SKM-1 (cell line): Measurements from ENCODE around the gene XPO5.
"Not testable (repeated sequence)": the region's sequence is repeated elsewhere in the genome, so short reads cannot be mapped to it uniquely, and the experiment has no call there.

Experiments
- DNase-seq: peaks from one replicate; lab custom pipeline; 2025; ENCODE audit not compliant: unreplicated experiment; lab: John Stamatoyannopoulos, UW

The XPO5 gene

DNA sequence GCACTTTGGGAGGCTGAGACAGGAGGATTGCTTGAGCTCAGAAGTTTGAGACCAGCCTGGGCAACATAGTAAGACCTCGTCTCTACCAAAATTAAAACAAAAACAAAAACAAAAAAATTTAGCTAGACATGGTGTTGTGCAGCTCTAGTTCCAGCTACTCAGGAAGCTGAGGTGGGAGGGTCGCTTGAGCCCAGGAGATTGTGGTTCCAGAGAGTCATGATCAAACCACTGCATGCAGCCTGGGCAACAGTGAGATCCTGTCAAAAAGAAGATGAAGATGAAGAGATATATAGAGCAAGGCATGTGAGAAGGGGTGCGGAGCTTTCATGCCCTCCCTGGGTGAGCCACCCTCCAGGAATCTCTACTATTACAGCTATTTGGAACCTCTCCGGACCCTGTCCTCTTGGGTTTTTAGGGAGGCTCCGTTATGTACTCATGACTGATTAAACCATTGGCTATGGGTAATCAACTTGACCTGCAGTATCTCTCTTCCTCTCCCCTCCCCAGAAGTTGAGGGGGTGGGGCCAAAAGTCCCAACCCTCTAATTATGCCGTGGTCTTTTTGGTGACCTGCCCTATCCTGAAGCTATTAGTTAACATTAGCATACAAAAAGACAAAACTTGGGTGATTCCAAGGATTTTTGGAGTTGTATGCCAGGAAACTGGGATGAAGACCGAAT lies 9.2 kb upstream of the XPO5 start:
- DNase-seq, result no peak

DNA sequence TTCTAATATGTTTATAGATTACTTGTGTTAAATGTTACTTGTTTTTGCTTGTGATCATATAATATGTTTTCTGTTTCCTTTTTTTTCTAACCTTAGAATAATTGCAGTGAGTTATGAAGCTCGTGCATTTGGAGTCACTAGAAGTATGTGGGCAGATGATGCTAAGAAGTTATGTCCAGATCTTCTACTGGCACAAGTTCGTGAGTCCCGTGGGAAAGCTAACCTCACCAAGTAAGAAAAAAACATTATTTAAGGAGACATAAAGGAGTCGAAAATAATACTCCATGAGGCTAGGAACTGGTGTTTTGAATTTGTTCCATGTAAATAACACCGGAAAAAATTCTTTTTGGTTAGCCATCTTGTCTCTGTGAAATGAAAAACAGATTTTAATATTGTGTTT lies 7.1 kb upstream of the XPO5 start:
- no peak for DNase-seq

DNA sequence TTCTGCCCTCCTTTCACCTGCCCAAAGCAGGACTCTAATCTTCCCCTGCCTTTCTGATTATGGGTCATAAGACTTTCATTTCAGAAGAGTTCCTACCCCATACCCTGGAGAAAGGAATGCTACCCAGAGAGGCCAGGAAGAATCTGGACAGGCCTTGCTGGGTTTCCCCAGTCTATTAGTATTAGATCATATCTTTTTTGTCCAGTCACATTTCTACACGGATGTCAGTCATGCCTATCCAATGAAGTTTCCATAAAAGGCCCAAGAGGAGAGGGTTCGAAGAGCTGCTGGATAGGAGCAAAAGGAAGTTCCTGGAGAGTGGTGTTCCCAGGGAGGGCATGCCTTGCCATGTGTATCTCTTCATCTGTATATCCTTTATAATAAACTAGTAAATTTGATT lies 3.3 kb upstream of the XPO5 start:
- DNase-seq, result no peak

DNA sequence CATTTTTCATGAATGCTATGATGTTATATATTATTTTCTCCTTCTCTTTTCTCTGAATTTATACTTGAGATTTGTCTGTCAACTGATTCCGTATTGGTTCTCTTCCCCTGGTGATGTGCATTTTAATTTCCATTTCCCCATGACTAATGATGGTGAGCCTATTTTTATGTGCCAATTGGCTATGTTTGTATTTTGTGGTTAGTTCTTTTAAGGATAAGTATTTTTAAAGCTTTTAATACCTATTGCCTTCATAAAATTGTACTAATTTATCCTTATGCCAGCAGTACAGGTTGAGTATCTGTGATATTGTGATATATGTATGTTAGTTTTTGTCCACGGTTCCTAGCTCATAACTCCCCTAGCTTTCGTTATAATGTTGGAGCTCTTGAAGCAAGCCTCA lies 2.9 kb upstream of the XPO5 start:
- DNase-seq, result no peak

DNA sequence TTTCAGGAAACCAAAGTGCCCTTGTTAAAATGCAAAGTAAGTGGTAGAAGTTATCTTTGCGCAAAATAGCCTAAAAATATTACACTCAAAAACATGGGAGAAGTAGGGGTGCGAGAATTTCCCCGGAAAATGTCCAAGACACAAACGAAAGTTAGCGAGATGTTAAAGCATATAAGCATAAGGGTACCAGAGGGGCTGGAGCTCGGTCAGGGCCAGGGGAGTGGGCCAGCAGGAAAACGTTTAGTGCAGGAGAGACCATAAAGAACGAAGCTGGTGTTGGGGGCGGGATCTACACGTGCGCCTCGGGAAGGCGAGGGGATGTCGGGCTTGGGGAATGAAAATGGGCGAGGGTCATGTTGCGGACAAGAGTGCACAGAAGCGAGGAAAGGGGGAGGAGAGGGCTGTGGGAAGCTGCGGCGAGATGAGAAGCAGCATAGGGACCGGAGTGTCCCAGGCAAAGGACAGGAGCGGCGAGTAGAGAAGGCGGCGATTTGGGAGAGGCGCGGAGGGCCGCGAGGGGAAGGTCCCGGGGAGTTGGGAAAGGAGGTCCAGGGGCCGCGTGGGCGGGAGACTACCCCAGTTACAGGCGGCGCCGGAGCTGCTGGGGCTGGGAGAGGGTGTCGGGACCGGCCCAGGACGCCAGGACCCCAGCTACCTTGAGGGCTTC lies 600 bp downstream of the XPO5 start:
- DNase-seq, result no peak

DNA sequence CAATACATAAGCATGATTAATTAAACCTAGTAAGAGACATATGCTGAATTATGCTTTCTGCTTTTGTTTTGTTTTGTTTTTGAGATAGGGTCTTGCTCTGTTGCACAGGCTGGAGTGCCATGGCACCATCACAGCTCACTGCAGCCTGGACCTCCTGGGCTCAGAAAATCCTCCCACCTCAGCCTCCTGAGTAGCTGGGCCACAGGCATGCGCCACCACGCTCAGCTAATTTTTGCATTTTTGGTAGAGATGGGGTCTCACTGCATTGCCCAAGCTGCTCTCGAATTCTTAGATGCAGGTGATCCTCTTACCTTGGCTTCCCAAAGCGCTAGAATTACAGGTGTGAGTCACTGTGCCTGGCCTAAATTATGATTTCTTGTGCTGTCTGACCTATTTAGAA lies 3.8 kb downstream of the XPO5 start:
- no peak for DNase-seq

DNA sequence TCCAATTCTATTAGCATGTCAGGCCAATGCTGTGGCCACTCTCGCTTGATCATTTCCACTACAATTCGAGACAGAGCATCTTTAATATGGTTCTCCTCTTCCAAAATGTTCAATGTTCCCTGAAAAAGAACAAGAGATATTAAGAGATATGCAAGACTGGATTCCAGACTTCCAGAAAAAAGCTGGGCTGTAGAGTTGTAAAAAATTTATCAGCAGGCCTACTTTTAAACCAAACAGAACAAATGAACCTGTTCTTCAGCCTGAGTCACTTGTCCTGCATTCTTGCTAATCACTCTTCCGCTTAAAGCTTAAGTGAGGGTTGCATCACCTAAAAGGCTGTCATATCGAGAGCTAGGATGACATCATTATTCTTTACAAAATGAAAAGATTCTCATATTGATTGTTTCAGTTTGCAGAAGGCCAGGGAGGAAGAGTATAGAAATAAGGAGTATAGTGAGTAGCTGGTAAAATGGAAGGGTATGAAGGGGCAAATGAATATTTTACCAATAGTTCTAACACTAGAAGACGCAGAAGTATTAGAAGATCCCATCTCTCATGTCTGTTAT lies 4.9 kb downstream of the XPO5 start:
- no peak for DNase-seq

DNA sequence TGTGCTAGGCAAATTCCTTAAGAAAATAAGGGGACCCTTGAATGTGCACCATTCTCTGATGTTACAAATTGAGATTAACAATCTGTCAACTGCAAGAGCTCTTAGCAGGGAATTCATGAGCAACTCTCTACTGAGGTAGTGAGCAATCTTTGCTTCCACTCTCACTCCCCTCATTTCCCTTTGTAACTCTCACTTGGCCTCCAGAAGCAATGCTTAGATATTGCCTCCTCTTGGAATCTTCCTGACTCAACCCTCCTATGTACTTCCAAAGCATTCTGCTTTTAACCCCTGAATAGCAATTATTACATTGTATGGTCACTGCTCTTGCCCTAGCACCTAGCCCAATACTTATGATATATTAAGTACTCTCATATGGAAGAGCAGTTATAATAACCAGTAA lies 16.5 kb downstream of the XPO5 start:
- no peak for DNase-seq

DNA sequence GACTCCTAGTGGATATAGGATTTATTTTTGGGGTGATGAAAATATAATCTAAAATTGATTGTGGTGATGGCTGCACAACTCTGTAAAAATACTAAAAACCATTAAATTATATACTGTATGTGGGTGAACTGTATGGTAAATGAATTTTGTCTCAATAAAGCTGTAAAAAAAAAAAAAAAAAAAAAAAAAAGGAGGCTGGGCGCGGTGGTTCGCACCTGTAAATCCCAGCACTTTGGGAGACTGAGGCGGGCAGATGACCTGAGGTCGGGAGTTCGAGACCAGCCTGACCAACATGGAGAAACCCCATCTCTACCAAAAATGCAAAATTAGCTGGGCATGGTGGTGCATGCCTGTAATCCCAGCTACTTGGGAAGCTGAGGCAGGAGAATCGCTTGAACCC lies 18.2 kb downstream of the XPO5 start:
- DNase-seq, result not testable (repeated sequence)

DNA sequence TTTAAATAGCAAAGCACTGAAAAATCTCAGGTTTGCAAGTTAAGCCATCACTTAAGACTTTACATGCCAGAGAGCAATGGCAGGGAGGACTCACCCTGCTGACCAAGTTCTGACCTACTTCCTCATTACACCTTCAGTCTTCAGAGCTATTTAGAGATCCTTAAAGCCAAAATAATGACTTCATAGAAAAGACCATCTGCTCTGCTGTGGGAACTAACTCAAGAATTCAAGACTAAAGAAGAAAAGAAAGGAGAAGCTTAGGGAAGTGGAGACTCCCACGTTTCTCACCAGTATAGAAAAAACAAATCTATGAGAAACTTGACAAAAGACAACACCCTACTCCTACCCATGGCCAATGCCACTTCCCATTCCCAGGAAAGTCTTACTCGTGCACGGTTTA lies 28.6 kb downstream of the XPO5 start:
- DNase-seq, result no peak

DNA sequence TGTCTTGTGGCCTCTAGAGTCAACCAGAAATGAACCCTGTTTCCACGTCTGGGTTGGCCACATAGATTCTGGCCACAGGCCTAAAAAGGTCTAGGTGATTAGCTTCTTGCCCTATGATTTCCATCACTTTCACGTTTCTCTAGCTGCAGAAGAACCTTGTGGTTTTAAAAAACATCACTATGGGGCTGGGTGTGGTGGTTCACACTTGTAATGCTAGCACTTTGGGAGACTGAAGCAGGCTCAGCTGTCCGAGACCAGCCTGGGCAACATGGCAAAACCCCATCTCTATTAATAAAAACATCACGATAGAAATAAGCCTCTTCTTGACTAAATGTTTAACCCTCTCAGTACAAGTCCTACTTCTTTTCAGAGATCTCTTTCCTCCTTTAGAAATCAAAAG lies 31.4 kb downstream of the XPO5 start:
- no peak for DNase-seq

DNA sequence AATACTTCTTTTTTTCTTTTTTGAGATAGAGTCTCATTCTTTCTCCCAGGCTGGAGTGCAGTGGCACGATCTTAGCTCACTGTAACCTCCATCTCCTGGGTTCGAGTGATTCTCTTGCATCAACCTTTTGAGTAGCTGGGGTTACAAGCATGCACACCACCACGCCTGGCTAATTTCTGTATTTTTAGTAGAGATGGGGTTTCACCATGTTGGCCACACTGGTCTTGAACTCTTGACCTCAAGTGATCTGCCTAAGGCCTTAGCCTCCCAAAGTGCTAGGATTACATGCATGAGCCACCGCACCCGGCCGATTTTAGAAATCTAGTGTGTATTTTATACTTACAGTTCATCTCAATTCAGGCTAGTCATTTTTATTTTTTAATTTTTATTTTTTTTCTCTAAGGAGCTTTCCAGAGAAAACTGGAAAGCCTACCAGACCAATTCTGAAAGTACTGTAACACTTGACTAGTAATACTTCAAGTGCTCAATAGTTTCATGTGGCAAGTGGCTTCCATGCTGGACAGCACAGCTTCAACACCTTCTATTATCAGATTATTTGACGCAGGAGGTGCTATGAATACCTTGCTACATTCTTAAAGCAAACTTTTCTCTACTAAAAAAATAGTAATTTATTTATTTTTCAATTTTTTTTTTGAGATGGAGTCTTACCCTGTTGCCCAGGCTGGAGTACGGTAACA lies 33.9 kb downstream of the XPO5 start:
- no peak for DNase-seq

DNA sequence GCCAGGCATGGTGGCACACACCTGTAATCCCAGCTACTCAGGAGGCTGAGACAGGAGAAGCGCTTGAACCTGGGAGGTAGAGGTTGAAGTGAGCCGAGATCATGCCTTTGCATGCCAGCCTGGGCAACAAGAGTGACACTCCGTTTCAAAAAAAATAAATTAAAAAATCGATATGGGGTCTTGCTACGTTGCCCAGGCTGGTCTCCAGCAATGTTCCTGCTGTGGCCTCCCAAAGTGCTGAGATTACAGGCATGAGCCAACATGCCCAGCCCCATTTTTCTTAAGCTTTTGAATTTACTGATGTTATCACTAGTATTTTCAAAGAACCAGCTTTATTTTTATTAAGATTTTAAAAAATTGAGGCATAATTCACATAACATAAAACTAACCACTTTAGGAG lies 35.3 kb downstream of the XPO5 start:
- no peak for DNase-seq

DNA sequence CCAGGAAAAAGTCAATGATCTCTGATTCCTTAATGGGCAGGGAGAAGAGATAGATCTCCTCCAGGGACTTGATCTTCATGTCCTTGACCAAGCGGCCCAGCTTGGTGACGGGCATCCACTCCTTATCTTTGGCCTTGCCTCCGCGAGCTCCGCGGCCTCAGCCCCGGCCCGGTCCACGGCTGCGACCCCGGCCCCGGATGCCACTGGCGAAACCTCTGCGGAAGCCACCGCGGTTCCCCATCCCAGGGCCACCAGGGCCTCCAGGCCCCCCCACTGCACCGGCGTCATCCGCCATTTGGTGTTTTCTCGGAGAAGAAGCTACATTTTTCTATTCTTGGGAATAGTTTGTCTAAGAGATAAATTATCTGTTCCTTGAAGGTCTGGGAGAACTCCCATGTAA lies 36.4 kb downstream of the XPO5 start:
- DNase-seq, result not testable (repeated sequence)

DNA sequence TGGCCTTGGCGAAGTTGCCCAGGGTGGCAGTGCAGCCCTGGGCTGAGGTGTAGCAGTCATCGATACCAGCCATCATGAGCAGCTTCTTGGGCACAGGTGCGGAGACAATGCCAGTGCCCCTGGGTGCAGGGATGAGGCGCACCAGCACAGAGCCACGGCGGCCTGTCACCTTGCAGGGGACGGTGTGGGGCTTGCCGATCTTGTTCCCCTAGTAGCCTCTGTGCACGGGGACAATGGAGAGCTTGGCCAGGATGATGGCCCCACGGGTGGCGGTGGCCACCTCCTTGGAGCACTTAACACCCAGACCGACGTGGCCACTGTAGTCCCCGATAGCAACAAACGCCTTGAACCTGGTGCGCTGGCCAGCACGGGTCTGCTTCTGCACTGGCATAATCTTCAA lies 36.9 kb downstream of the XPO5 start:
- not testable (repeated sequence) for DNase-seq

DNA sequence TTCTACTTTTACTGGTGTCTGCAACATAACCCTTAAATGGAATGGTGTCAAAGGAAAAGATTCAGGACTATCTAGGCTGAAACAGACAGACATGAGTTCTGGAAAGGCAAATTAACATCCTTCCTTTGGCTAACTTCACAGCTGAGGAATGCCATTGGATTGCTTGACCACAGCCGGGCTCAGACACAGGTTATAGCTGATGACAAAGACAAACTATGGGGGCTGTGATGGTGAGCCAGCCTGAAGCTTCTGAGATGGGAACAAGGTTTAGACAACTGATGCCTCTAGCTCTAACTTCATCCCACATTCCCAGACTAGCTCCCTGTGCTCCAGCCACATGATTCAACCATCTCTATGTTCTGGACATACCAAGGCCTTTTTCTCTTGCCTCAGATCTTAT lies 43.6 kb downstream of the XPO5 start:
- no peak for DNase-seq

DNA sequence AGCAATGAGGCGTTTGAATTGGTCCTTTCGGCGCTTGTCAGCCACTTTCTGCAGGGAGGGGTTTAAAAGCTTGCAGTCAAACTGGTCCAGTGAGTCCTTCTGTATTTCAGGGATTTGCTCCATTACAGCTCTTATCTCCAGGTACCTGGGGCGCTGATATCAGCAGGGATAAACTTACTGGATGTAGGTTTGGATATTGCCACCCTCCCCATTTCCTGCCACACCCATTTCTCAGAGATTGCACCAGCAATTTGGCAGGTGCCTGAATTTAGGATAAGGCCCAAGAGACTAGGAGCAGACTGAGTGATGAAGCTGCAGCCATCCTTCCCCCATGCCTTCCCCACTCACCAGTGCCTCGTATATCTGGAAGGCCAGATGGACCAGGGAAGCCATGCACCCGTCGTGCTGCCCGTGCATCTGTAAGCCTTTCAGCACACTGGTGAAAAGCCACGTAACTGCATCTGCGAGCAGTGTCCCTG lies 51.3 kb downstream of the XPO5 start:
- no peak for DNase-seq

DNA sequence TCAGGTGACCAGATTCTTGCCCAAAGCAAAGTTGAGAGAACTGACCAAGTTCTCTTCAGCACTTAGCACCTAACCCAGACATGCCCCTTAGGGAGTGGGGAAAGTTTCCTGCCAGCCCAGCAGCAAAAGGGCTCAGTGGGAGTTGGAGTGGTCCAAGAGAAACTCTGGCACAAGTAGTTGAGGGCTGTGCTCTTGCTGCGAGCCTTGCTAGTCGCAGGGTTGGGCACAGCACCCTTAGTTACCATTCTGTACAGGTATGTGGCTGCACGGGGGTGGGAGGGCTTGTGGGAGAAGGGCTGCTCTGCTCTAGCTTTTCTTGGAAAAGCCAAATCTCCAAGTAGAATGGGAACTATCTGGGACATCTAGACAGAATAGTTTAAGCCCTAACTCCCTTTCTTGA lies 52.6 kb downstream of the XPO5 start:
- no peak for DNase-seq

DNA sequence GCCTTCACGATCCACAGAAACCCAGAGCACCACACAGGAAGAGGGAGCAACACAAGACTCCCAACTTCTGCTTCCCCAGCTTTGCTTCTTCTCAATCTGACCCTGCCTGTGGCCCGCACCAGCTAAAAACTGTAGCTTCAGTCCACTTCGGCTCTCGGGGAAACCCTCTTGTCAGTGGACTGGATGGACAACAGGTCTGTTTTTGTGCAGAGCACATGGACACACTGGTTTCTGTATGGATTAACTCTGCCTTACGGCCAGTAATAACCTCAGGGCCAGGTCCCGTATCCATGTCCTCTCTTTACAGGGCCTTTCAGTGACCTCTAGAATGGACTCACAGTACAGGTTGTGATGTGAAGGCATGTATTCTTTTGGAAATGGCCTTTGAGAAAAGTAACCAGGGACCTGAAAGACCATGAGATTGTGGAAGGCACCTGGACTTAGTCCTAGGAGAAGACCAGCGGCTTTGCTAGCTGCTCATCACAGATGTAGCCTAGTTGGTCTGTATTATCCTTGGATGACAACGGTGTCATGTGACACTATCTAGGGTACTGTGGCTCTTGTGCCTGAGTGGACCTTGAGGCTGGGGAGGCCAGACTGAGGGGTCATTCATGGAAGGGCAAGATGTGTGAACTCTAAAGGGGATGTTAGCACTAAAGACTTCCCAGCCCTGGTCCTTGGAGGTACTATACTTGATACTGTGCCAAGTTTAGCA lies 53.1 kb downstream of the XPO5 start:
- no peak for DNase-seq

DNA sequence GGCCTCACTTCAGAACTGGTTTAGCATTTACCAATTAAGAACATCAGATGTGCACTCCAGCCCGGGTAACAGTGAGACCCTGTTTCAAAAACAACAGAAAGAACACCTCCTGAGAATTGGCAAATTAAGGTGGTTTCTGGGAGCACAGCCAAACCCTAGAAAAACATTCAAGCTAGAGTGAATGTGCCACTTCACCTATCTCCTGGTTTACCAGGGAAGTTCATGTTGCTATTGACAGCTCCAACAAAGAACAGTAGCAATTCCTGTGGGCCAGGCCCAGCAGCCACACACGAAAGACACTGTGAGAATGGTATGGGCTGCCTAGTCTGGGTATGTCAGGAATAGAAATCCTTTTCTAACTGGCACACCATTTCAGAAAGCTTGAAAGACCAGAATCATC lies 54.0 kb downstream of the XPO5 start:
- no peak for DNase-seq

DNA sequence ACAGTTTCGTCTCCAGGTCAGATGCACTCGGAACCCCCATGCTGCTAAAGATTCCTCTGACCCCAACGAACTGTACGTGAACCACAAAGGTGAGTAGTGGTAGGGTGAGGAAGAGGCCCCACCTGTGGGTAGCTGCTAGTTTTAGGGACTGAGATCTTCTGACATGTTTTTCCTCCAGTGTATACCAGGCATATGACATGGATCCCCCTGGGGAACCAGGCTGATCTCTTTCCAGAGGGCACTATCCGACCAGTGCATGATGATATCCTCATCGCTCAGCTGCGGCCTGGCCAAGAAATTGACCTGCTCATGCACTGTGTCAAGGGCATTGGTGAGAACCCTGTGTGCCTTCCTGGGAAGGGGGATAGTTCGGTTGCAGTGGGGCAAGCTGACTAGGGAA lies 55.7 kb downstream of the XPO5 start:
- DNase-seq, result no peak
